Fibroblast of lung (primary cell): Measurements from ENCODE around the gene FAM162A. TPM values are rescaled to one million over a fixed set of nuclear protein-coding genes. Genes with fewer than 3 reads are reported as not detected.

Source experiments
- DNase-seq, 2 donors: peaks; one replicate each; pipeline versions ENCODE4 v3.0.0 to v3.0.0-alpha.2; 2010; ENCODE audit warnings: low read depth in 2 of 2
- H2AFZ ChIP-seq: 2 replicates; pipeline ENCODE4 v1.5.1; 2012; ENCODE audit warnings: low read length, control low read depth, inconsistent platforms
- H3K27ac ChIP-seq: 2 replicates; pipeline ENCODE4 v1.5.1; 2011; ENCODE audit warnings: low read length, control low read depth; ENCODE audit not compliant: insufficient read depth
- H3K27me3 ChIP-seq: 2 replicates; pipeline ENCODE4 v1.5.1; 2011; ENCODE audit warnings: mild to moderate bottlenecking, low read length; ENCODE audit not compliant: control insufficient read depth, insufficient read depth
- H3K36me3 ChIP-seq: 2 replicates; pipeline ENCODE4 v1.5.1; 2011; ENCODE audit warnings: low read length; ENCODE audit not compliant: control insufficient read depth, insufficient read depth
- H3K4me1 ChIP-seq: 2 replicates; pipeline ENCODE4 v1.5.1; 2011; ENCODE audit warnings: low read length; ENCODE audit not compliant: control insufficient read depth, insufficient read depth; ENCODE audit errors: extremely low read depth
- H3K4me2 ChIP-seq: 2 replicates; pipeline ENCODE4 v1.5.1; 2011; ENCODE audit warnings: low read length, control low read depth; ENCODE audit not compliant: insufficient read depth; ENCODE audit errors: extremely low read depth
- H3K4me3 ChIP-seq, 4 experiments: fragments of 200-600 bp in 1 of 4; sonication (generic) in 1 of 4; replicated peaks in 1 of 4; 2 replicates each; pipeline ENCODE4 v1.5.1; 2011 to 2016; ENCODE audit warnings: low read length in 4 of 4, low read depth in 3 of 4, mild to moderate bottlenecking in 3 of 4, control low read depth in 2 of 4, inconsistent platforms in 1 of 4, mixed read lengths in 1 of 4; ENCODE audit not compliant: insufficient read depth in 1 of 4; ENCODE audit errors: control extremely low read depth in 1 of 4
- H3K79me2 ChIP-seq: 2 replicates; pipeline ENCODE4 v1.5.1; 2012; ENCODE audit warnings: mild to moderate bottlenecking, low read length, inconsistent platforms; ENCODE audit not compliant: control insufficient read depth, insufficient read depth
- H3K9ac ChIP-seq: 2 replicates; pipeline ENCODE4 v1.5.1; 2011; ENCODE audit warnings: mild to moderate bottlenecking, low read length, control low read depth; ENCODE audit not compliant: insufficient read depth
- H3K9me3 ChIP-seq: 2 replicates; pipeline ENCODE4 v1.5.1; 2012; ENCODE audit warnings: low read depth, low read length; ENCODE audit not compliant: control insufficient read depth, insufficient read depth
- H4K20me1 ChIP-seq: 2 replicates; pipeline ENCODE4 v1.5.1; 2011; ENCODE audit warnings: low read length; ENCODE audit not compliant: control insufficient read depth, insufficient read depth; ENCODE audit errors: extremely low read depth
- EZH2 ChIP-seq: IDR thresholded peaks from 2 replicates; pipeline ENCODE4 v1.5.1; 2012; ENCODE audit warnings: low read length, control low read depth, mild to moderate bottlenecking; ENCODE audit errors: missing control alignments
- polyA plus RNA-seq, 2 donors: library from polyadenylated mRNA; depleted of rRNA in 1 of 2; stranded (reverse) in 1 of 2; unstranded in 1 of 2; fragments of >200 nt; gene quantifications; 2 replicates each; pipeline ENCODE4 v1.2.1, GENCODE V29; 2011 to 2012; ENCODE audit warnings: missing spikeins in 1 of 2
- total RNA-seq: library from RNA; depleted of rRNA; stranded (reverse); fragments of >200 nt; gene quantifications from 2 replicates; pipeline ENCODE4 v1.2.1, GENCODE V29; 2014
- TF ChIP-seq, protein P1 (sequence below), 2 donors: IDR thresholded peaks in 1 of 2; conservative IDR thresholded peaks in 1 of 2; 1 replicate in 1 of 2; 2 replicates in 1 of 2; pipeline ENCODE4 v1.5.1; 2011 to 2012; ENCODE audit warnings: low read length in 2 of 2, control low read depth in 1 of 2, inconsistent platforms in 1 of 2, low read depth in 1 of 2, mild to moderate bottlenecking in 1 of 2

The FAM162A gene
- total and polyA plus RNA-seq, 2 donors (not counting 1 experiment from before 2014, with no cell fraction given): 16.7 to 47.6 TPM

DNA sequence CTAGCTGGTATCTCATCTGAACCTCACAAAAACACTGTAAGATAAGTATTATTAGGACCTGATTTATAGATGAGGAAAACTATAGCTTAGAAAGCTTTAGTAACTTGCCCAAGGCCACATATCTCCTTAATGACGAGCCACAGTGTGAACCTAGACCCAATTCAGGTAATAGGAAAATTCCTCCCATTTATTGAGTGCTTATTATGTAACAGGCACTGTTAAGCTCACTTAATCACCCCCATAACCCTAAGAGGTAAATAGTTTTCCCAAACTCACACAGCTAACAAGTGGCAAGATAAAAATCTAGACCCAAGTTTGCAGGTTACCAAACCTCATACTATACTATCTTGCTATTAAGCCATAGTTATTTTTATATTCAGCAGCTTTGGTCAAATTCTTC, 24.0 kb downstream of the FAM162A start:
- Histone ChIP-seq H3K9me3 (no peaks in the 10 kb centered on the region), H3K36me3 (no peaks in the 10 kb centered on the region), H3K4me2 (no peak overlapping the region), H4K20me1 (no peaks in the 10 kb centered on the region), H3K4me3 (no peak overlapping the region), H3K9ac (no peak overlapping the region), H3K27ac (no peak overlapping the region), H3K79me2 (no peaks in the 10 kb centered on the region), H2AFZ (no peak overlapping the region), H3K4me1 (no peaks in the 10 kb centered on the region), H3K27me3 (no peaks in the 10 kb centered on the region)
- TF ChIP-seq, protein P1, sequence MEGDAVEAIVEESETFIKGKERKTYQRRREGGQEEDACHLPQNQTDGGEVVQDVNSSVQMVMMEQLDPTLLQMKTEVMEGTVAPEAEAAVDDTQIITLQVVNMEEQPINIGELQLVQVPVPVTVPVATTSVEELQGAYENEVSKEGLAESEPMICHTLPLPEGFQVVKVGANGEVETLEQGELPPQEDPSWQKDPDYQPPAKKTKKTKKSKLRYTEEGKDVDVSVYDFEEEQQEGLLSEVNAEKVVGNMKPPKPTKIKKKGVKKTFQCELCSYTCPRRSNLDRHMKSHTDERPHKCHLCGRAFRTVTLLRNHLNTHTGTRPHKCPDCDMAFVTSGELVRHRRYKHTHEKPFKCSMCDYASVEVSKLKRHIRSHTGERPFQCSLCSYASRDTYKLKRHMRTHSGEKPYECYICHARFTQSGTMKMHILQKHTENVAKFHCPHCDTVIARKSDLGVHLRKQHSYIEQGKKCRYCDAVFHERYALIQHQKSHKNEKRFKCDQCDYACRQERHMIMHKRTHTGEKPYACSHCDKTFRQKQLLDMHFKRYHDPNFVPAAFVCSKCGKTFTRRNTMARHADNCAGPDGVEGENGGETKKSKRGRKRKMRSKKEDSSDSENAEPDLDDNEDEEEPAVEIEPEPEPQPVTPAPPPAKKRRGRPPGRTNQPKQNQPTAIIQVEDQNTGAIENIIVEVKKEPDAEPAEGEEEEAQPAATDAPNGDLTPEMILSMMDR (conservative IDR thresholded peaks at IDR 0.05 in 1 of 2, IDR thresholded peaks at IDR 0.05 in 1 of 2; ENCODE audit: low read depth in 1 of 2, low read length in 2 of 2): no peak
- TF ChIP-seq EZH2: no peak
- DNase-seq: no peak

DNA sequence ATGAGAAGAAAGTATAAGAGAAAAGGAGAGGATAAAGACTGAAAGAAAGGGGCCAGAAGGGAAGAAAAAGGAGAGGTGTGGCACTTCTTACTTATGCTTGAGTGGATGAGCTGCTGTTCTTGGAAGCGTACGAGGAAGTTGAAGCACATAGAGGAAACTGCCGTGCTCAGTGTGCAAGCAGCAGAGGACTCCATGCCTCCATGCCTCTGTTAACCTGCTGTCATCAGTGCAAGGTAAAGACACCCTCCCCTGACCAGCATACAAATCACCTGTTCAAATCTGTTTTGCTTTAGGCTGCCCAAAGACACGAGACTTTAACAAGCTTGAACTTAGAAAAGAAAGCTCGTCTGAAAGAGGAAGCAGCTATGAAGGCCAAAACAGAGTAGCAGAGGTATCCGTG, 25.5 kb downstream of the FAM162A start:
- no peaks in the 10 kb centered on the region for H3K36me3 ChIP-seq

DNA sequence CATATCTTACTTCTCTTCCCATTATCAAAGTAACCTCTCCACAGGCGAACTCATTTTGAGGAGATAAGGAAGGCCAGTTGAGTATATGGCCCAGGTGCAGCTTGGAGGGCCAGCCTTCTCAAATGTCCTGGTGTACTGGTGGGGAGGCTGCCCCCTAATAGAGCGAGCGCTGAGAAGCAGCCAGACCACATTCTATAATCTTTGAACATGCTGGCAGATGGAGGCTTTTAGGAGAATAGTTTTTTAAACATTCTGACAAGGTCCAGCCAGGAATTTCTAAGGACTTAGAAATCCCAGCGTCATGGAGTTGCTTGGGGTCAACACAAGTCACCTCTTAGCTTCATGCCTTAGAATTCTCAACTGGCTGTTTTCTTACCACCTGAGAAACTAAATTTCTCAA, 26.1 kb downstream of the FAM162A start:
- Histone ChIP-seq H3K79me2 (peaks cover 11% of the 10 kb centered on the region), H3K9me3 (no peaks in the 10 kb centered on the region), H3K27ac (no peak overlapping the region), H3K36me3 (no peaks in the 10 kb centered on the region), H3K4me3 (no peak overlapping the region), H3K4me2 (no peak overlapping the region), H3K9ac (no peak overlapping the region), H2AFZ (no peak overlapping the region), H3K27me3 (no peaks in the 10 kb centered on the region), H4K20me1 (no peaks in the 10 kb centered on the region), H3K4me1 (peaks cover 3% of the 10 kb centered on the region)
- TF ChIP-seq, protein P1 (conservative IDR thresholded peaks at IDR 0.05 in 1 of 2, IDR thresholded peaks at IDR 0.05 in 1 of 2; ENCODE audit: low read depth in 1 of 2, low read length in 2 of 2): no peak
- no peak for TF ChIP-seq EZH2
- DNase-seq: no peak

More for the DNA sequence above, 25.5 kb downstream of the FAM162A start:
- H3K4me1 ChIP-seq: no peaks in the 10 kb centered on the region
- no peak for DNase-seq
- no peaks in the 10 kb centered on the region for H3K27me3 ChIP-seq
- no peak overlapping the region for H2AFZ ChIP-seq
- TF ChIP-seq, protein P1 (conservative IDR thresholded peaks at IDR 0.05 in 1 of 2, IDR thresholded peaks at IDR 0.05 in 1 of 2; ENCODE audit: low read depth in 1 of 2, low read length in 2 of 2): no peak
- no peak for TF ChIP-seq EZH2
- H3K27ac ChIP-seq: no peak overlapping the region
- H3K9me3 ChIP-seq: no peaks in the 10 kb centered on the region
- no peak overlapping the region for H3K4me2 ChIP-seq
- peaks cover 4% of the 10 kb centered on the region for H3K79me2 ChIP-seq
- no peak overlapping the region for H3K9ac ChIP-seq
- no peak overlapping the region for H3K4me3 ChIP-seq
- H4K20me1 ChIP-seq: no peaks in the 10 kb centered on the region
